A673 (cell line): ENCODE data around the gene KCTD4.

Source experiments
- EZH2 ChIP-seq: fragments of 200-600 bp; sonication (generic); IDR thresholded peaks from 2 replicates; pipeline ENCODE4 v1.6.1; 2017; ENCODE audit warnings: borderline replicate concordance, low read depth, mild to moderate bottlenecking, mixed read lengths, antibody characterized with exemption, low read length; ENCODE audit not compliant: poor library complexity, severe bottlenecking
- TF ChIP-seq, protein P1 (sequence below): fragments of 300-800, 200-600 bp; sonication (generic); conservative IDR thresholded peaks from 2 replicates; pipeline ENCODE4 v1.5.1; 2017; ENCODE audit warnings: low read depth, mild to moderate bottlenecking, antibody characterized with exemption, low read length, moderate library complexity, mixed read lengths

DNA sequence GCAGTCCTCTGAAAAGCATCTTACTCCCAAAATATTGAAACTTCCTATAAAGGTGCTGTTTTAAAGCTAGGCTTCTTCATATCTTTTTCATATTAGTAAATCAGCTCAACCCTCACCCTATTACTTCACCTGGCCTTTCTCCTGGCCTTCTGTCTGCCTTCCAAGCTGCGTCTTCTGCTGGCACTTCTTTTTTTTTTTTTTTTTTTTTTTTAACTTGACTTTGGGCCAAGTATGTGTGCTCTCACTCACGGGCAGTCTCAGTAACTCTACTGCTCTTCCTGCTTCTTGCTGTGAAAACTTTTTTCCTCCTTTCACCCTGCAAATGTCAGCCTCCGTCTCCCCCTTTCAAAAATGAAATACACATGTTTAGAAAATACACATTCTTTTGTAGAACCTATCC lies 41.2 kb upstream of the KCTD4 start:
- no peak for TF ChIP-seq EZH2
- TF ChIP-seq, protein P1, sequence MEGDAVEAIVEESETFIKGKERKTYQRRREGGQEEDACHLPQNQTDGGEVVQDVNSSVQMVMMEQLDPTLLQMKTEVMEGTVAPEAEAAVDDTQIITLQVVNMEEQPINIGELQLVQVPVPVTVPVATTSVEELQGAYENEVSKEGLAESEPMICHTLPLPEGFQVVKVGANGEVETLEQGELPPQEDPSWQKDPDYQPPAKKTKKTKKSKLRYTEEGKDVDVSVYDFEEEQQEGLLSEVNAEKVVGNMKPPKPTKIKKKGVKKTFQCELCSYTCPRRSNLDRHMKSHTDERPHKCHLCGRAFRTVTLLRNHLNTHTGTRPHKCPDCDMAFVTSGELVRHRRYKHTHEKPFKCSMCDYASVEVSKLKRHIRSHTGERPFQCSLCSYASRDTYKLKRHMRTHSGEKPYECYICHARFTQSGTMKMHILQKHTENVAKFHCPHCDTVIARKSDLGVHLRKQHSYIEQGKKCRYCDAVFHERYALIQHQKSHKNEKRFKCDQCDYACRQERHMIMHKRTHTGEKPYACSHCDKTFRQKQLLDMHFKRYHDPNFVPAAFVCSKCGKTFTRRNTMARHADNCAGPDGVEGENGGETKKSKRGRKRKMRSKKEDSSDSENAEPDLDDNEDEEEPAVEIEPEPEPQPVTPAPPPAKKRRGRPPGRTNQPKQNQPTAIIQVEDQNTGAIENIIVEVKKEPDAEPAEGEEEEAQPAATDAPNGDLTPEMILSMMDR: no peak
